ENCODE measurements around the gene MRGPRF.

DNA sequence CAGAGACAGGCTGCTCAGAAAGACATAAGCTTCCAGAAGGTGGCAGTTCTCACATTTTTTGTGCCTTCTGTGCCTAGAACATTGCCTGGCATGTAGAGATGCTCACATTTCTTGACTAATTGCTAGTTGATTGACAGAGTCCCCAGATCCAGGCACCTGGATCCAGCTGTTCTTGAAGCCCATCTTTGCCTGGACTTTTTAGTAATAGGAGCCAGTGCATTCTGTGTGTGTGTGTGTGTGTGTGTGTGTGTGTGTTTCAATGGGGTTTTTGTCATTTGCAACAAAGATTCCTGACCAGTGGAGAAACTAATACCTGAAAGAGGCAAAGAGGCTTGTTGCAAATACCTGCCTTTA is 15.1 kb downstream of the MRGPRF start:
- TF ChIP-seq ZNF2 (tag by site-specific recombination; IDR thresholded peaks at IDR 0.05) (no peak), IKZF3 (tag by site-specific recombination; IDR thresholded peaks at IDR 0.05) (no peak), SP2 (tag by site-specific recombination; IDR thresholded peaks at IDR 0.05) (no peak), ZNF23 (tag by site-specific recombination; IDR thresholded peaks at IDR 0.05; ENCODE audit: borderline replicate concordance) (no peak), ZNF843 (tag by site-specific recombination; IDR thresholded peaks at IDR 0.05) (no peak), WT1 (tag by site-specific recombination; IDR thresholded peaks at IDR 0.05) (no peak)
- TF ChIP-seq, protein P1, sequence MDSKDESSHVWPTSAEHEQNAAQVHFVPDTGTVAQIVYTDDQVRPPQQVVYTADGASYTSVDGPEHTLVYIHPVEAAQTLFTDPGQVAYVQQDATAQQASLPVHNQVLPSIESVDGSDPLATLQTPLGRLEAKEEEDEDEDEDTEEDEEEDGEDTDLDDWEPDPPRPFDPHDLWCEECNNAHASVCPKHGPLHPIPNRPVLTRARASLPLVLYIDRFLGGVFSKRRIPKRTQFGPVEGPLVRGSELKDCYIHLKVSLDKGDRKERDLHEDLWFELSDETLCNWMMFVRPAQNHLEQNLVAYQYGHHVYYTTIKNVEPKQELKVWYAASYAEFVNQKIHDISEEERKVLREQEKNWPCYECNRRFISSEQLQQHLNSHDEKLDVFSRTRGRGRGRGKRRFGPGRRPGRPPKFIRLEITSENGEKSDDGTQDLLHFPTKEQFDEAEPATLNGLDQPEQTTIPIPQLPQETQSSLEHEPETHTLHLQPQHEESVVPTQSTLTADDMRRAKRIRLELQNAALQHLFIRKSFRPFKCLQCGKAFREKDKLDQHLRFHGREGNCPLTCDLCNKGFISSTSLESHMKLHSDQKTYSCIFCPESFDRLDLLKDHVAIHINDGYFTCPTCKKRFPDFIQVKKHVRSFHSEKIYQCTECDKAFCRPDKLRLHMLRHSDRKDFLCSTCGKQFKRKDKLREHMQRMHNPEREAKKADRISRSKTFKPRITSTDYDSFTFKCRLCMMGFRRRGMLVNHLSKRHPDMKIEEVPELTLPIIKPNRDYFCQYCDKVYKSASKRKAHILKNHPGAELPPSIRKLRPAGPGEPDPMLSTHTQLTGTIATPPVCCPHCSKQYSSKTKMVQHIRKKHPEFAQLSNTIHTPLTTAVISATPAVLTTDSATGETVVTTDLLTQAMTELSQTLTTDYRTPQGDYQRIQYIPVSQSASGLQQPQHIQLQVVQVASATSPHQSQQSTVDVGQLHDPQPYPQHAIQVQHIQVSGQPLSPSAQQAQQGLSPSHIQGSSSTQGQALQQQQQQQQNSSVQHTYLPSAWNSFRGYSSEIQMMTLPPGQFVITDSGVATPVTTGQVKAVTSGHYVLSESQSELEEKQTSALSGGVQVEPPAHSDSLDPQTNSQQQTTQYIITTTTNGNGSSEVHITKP (tag by site-specific recombination; IDR thresholded peaks at IDR 0.05): no peak
- TF ChIP-seq, protein P2, sequence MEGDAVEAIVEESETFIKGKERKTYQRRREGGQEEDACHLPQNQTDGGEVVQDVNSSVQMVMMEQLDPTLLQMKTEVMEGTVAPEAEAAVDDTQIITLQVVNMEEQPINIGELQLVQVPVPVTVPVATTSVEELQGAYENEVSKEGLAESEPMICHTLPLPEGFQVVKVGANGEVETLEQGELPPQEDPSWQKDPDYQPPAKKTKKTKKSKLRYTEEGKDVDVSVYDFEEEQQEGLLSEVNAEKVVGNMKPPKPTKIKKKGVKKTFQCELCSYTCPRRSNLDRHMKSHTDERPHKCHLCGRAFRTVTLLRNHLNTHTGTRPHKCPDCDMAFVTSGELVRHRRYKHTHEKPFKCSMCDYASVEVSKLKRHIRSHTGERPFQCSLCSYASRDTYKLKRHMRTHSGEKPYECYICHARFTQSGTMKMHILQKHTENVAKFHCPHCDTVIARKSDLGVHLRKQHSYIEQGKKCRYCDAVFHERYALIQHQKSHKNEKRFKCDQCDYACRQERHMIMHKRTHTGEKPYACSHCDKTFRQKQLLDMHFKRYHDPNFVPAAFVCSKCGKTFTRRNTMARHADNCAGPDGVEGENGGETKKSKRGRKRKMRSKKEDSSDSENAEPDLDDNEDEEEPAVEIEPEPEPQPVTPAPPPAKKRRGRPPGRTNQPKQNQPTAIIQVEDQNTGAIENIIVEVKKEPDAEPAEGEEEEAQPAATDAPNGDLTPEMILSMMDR (tag by site-specific recombination; IDR thresholded peaks at IDR 0.05): no peak
- TF ChIP-seq, protein P3, sequence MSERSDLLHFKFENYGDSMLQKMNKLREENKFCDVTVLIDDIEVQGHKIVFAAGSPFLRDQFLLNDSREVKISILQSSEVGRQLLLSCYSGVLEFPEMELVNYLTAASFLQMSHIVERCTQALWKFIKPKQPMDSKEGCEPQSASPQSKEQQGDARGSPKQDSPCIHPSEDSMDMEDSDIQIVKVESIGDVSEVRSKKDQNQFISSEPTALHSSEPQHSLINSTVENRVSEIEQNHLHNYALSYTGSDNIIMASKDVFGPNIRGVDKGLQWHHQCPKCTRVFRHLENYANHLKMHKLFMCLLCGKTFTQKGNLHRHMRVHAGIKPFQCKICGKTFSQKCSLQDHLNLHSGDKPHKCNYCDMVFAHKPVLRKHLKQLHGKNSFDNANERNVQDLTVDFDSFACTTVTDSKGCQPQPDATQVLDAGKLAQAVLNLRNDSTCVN (tag by site-specific recombination; optimal IDR thresholded peaks at IDR 0.05): no peak
- TF ChIP-seq, protein P4, sequence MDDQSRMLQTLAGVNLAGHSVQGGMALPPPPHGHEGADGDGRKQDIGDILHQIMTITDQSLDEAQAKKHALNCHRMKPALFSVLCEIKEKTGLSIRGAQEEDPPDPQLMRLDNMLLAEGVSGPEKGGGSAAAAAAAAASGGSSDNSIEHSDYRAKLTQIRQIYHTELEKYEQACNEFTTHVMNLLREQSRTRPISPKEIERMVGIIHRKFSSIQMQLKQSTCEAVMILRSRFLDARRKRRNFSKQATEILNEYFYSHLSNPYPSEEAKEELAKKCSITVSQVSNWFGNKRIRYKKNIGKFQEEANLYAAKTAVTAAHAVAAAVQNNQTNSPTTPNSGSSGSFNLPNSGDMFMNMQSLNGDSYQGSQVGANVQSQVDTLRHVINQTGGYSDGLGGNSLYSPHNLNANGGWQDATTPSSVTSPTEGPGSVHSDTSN (CRISPR knock-in tag; IDR thresholded peaks at IDR 0.05): no peak
